H9 (cell line): ENCODE results near the gene SUSD2. TPM values are rescaled to one million over a fixed set of nuclear protein-coding genes. Genes with fewer than 3 reads are reported as not detected.

Experiments
- DNase-seq: peaks from one replicate; pipeline ENCODE4 v3.0.0-alpha.2; 2017
- H2AFZ ChIP-seq: one replicate; pipeline ENCODE4 v1.6.1; 2013; ENCODE audit warnings: mild to moderate bottlenecking, low read length, control low read depth, moderate library complexity
- H2AK5ac ChIP-seq: 2 replicates; pipeline ENCODE4 v1.6.1; 2013; ENCODE audit warnings: low read length, control low read depth, mixed read lengths; ENCODE audit not compliant: insufficient read length
- H2BK120ac ChIP-seq: one replicate; pipeline ENCODE4 v1.6.1; 2013; ENCODE audit warnings: low read depth, mild to moderate bottlenecking, low read length, control low read depth, inconsistent platforms; ENCODE audit not compliant: poor library complexity, severe bottlenecking
- H2BK12ac ChIP-seq: 2 replicates; pipeline ENCODE4 v1.6.1; 2013; ENCODE audit warnings: low read length, control low read depth, mixed read lengths, low read depth; ENCODE audit not compliant: insufficient read length
- H2BK15ac ChIP-seq: 2 replicates; pipeline ENCODE4 v1.6.1; 2013; ENCODE audit warnings: low read depth, low read length, control low read depth
- H2BK20ac ChIP-seq: one replicate; pipeline ENCODE4 v1.6.1; 2013; ENCODE audit warnings: low read depth, mild to moderate bottlenecking, low read length, control low read depth, inconsistent platforms; ENCODE audit not compliant: poor library complexity, severe bottlenecking
- H2BK5ac ChIP-seq: 2 replicates; pipeline ENCODE4 v1.6.1; 2013; ENCODE audit warnings: low read length, control low read depth, mixed read lengths; ENCODE audit not compliant: insufficient read length
- H3K14ac ChIP-seq: 2 replicates; pipeline ENCODE4 v1.6.1; 2013; ENCODE audit warnings: low read length, control low read depth; ENCODE audit not compliant: insufficient read depth
- H3K18ac ChIP-seq: 2 replicates; pipeline ENCODE4 v1.6.1; 2013; ENCODE audit warnings: low read depth, mild to moderate bottlenecking, mixed read lengths, low read length, control low read depth; ENCODE audit not compliant: insufficient read length
- H3K23ac ChIP-seq: 2 replicates; pipeline ENCODE4 v1.6.1; 2013; ENCODE audit warnings: low read length, control low read depth, mixed read lengths, low read depth; ENCODE audit not compliant: insufficient read length
- H3K23me2 ChIP-seq: 2 replicates; pipeline ENCODE4 v1.6.1; 2013; ENCODE audit warnings: low read depth, mild to moderate bottlenecking, mixed read lengths, low read length, control low read depth; ENCODE audit not compliant: insufficient read length, poor library complexity, severe bottlenecking
- H3K27ac ChIP-seq: 2 replicates; pipeline ENCODE4 v1.5.1; 2013; ENCODE audit warnings: low read length, control low read depth, mixed read lengths, low read depth; ENCODE audit not compliant: insufficient read length
- H3K27me3 ChIP-seq: 2 replicates; pipeline ENCODE4 v1.6.1; 2013; ENCODE audit warnings: low read length, control low read depth, inconsistent platforms; ENCODE audit not compliant: insufficient read depth
- H3K4ac ChIP-seq: 2 replicates; pipeline ENCODE4 v1.6.1; 2013; ENCODE audit warnings: low read depth, mild to moderate bottlenecking, control low read depth, inconsistent platforms, low read length, moderate library complexity
- H3K4me1 ChIP-seq: 2 replicates; pipeline ENCODE4 v1.6.1; 2013; ENCODE audit warnings: low read length, control low read depth, inconsistent platforms; ENCODE audit not compliant: insufficient read depth
- H3K4me2 ChIP-seq: 2 replicates; pipeline ENCODE4 v1.6.1; 2013; ENCODE audit warnings: low read length, control low read depth, mixed read lengths; ENCODE audit not compliant: insufficient read length, insufficient read depth
- H3K56ac ChIP-seq: 2 replicates; pipeline ENCODE4 v1.6.1; 2013; ENCODE audit warnings: low read depth, mild to moderate bottlenecking, mixed read lengths, low read length, control low read depth; ENCODE audit not compliant: insufficient read length
- H3K79me1 ChIP-seq: 2 replicates; pipeline ENCODE4 v1.6.1; 2013; ENCODE audit warnings: low read depth, mild to moderate bottlenecking, moderate library complexity, low read length, control low read depth, inconsistent platforms; ENCODE audit not compliant: insufficient read depth, poor library complexity, severe bottlenecking
- H3K79me2 ChIP-seq: 2 replicates; pipeline ENCODE4 v1.6.1; 2013; ENCODE audit warnings: low read length, control low read depth, inconsistent platforms; ENCODE audit not compliant: insufficient read depth
- H3K9ac ChIP-seq: 2 replicates; pipeline ENCODE4 v1.6.1; 2013; ENCODE audit warnings: low read length, control low read depth, mixed read lengths; ENCODE audit not compliant: insufficient read length; ENCODE audit errors: extremely low read depth
- H3K9me3 ChIP-seq: one replicate; pipeline ENCODE4 v1.6.1; 2013; ENCODE audit warnings: low read depth, low read length, inconsistent platforms; ENCODE audit not compliant: control insufficient read depth
- H3T11ph ChIP-seq: one replicate; pipeline ENCODE4 v1.6.1; 2013; ENCODE audit warnings: mild to moderate bottlenecking, low read length, control low read depth, inconsistent platforms
- H4K20me1 ChIP-seq: one replicate; pipeline ENCODE4 v1.6.1; 2013; ENCODE audit not compliant: control insufficient read depth, insufficient read length, insufficient read depth
- H4K5ac ChIP-seq: 2 replicates; pipeline ENCODE4 v1.6.1; 2013; ENCODE audit warnings: low read depth, mild to moderate bottlenecking, mixed read lengths, low read length, control low read depth; ENCODE audit not compliant: insufficient read length
- H4K8ac ChIP-seq: replicated peaks from 2 replicates; pipeline ENCODE4 v1.6.1; 2013; ENCODE audit warnings: low read length, control low read depth, mixed read lengths, low read depth; ENCODE audit not compliant: insufficient read length
- H4K91ac ChIP-seq: 2 replicates; pipeline ENCODE4 v1.6.1; 2013; ENCODE audit warnings: low read depth, mild to moderate bottlenecking, moderate library complexity, mixed read lengths, low read length, control low read depth; ENCODE audit not compliant: insufficient read length
- H3K27ac Mint-ChIP-seq, 3 experiments: 2 replicates in 2 of 3; 3 replicates in 1 of 3; pipeline ENCODE4 v1.8.0; 2020 to 2021; ENCODE audit warnings: mixed read lengths in 3 of 3, mild to moderate bottlenecking in 1 of 3, moderate library complexity in 1 of 3
- H3K27me3 Mint-ChIP-seq: 2 replicates; pipeline ENCODE4 v1.8.0; 2021; ENCODE audit warnings: low read depth, mild to moderate bottlenecking, moderate library complexity, mixed read lengths
- H3K36me3 Mint-ChIP-seq, 3 experiments: 2 replicates in 2 of 3; 3 replicates in 1 of 3; pipeline ENCODE4 v1.8.0; 2020 to 2021; ENCODE audit warnings: low read depth in 3 of 3, mixed read lengths in 3 of 3; ENCODE audit not compliant: insufficient read depth in 1 of 3
- H3K4me1 Mint-ChIP-seq, 2 experiments: 2 replicates each; pipeline ENCODE4 v1.8.0; 2020; ENCODE audit warnings: mixed read lengths in 2 of 2
- H3K4me3 Mint-ChIP-seq, 2 experiments: 2 replicates in 1 of 2; 3 replicates in 1 of 2; pipeline ENCODE4 v1.8.0; 2020 to 2021; ENCODE audit warnings: mild to moderate bottlenecking in 2 of 2, mixed read lengths in 2 of 2, moderate library complexity in 1 of 2
- H3K9me3 Mint-ChIP-seq, 2 experiments: 2 replicates in 1 of 2; 3 replicates in 1 of 2; pipeline ENCODE4 v1.8.0; 2020; ENCODE audit warnings: mild to moderate bottlenecking in 2 of 2, mixed read lengths in 2 of 2, moderate library complexity in 1 of 2
- CTCF ChIP-seq: fragments of 200-600 bp; sonication (generic); conservative IDR thresholded peaks from 3 replicates; pipeline ENCODE4 v1.8.0; 2021; ENCODE audit warnings: antibody characterized with exemption, mild to moderate bottlenecking
- WGBS: extraction: QIAGEN DNeasy Blood & Tissue Kit; methylation state at CpG from one replicate; pipeline ENCODE4 v1.1.7; 2013; ENCODE audit warnings: missing lambda C conversion rate, low lambda C conversion rate, mixed read lengths; ENCODE audit not compliant: insufficient read length; ENCODE audit errors: extremely low coverage; 5-methylcytosine and 5-hydroxymethylcytosine counted together
- total RNA-seq: library from RNA; stranded (reverse); gene quantifications from 2 replicates; pipeline ENCODE4 v1.2.1, GENCODE V29; 2021

Gene SUSD2
- total RNA-seq, 1 experiment from 2014 or later, result 4.2 TPM

- Histone ChIP-seq H3K56ac (no peak overlapping the region), H2BK5ac (no peak overlapping the region), H3K9ac (no peak overlapping the region), H2BK20ac (no peak overlapping the region), H3K27me3 (no peaks in the 10 kb centered on the region), H2BK12ac (no peak overlapping the region), H2BK15ac (no peak overlapping the region), H4K91ac (no peak overlapping the region), H3K23me2 (no peaks in the 10 kb centered on the region), H3K79me1 (no peaks in the 10 kb centered on the region), H3K4me2 (no peak overlapping the region), H4K20me1 (no peaks in the 10 kb centered on the region), H2AFZ (no peak overlapping the region), H2AK5ac (no peak overlapping the region), H3K14ac (peak overlapping the region; percentile 11; the same call in 1 of the 2 replicates), H2BK120ac (no peak overlapping the region), H4K8ac (no peak overlapping the region), H3K79me2 (no peaks in the 10 kb centered on the region), H3T11ph (no peak overlapping the region), H4K5ac (no peak overlapping the region), H3K27ac (no peak overlapping the region), H3K4ac (no peak overlapping the region), H3K23ac (no peak overlapping the region), H3K4me1 (peaks cover 14% of the 10 kb centered on the region), H3K9me3 (no peaks in the 10 kb centered on the region), H3K18ac (no peak overlapping the region)
- Mint-ChIP-seq H3K27ac (peak overlapping the region; percentile 41 to 92 (median 88); a peak in 5 of 7 replicates), H3K27me3 (no peaks in the 10 kb centered on the region), H3K36me3 (peaks cover 2 to 7% (median 4%) of the 10 kb centered on the region in 3 experiments; a peak in 6 of 7 replicates), H3K4me1 (peaks cover 26 to 36% of the 10 kb centered on the region in 2 experiments), H3K9me3 (no peaks in the 10 kb centered on the region), H3K4me3 (peak overlapping the region in 1 of 2 experiments; percentile 63; a peak in 2 of 5 replicates)
- WGBS, result no CpG with 5 or more reads among the region's 3 CpGs
- no peak for TF ChIP-seq CTCF
- no peak for DNase-seq
Observed at GRCh38 chr22:24147666-24148065, 33.6 kb upstream of the SUSD2 start.
